NCI-H146 treated with DMSO at 0.1 percent for 48 hours (cell line): Measurements from ENCODE around the gene DIAPH3.

Experiments used
- DNase-seq: peaks from one replicate; lab custom pipeline; 2025; ENCODE audit not compliant: unreplicated experiment; lab: John Stamatoyannopoulos, UW

The DIAPH3 gene

DNA sequence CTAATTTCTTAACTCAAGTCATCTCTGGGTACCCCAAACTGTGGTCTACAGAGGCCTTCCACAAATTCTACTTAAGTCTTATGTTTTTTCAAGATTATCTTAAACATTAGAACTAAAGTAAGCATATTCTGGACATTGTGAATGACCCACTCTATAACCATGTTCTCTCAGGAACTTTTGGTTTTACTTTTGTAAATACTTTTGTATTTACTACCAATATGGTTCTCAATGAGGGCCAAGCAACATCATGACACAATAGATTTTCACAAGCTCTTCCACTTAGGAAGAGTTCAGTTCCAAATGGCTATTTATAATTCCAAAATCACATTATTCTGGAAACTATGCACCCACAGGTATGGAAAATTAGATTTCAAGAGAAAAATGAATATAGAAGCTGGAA is 10.8 kb downstream of the DIAPH3 start:
- no peak for DNase-seq

DNA sequence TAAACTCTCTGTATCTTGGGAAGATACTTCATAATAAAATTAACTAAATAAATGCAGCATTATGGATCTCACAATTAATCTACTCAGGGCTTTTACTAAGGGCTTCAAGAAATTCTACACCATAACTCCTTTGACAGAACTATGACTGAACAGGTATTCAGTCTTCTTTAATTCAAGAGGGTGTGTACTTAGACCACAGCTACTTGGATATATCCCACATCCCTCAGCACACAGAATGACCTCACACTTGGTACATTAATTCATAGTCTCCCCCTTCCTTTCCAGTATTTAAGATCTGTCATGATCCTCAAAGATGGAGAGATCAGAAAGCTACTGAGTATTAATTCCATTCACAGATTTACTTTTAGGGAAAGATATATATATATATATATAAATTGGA is 11.6 kb downstream of the DIAPH3 start:
- no peak for DNase-seq

DNA sequence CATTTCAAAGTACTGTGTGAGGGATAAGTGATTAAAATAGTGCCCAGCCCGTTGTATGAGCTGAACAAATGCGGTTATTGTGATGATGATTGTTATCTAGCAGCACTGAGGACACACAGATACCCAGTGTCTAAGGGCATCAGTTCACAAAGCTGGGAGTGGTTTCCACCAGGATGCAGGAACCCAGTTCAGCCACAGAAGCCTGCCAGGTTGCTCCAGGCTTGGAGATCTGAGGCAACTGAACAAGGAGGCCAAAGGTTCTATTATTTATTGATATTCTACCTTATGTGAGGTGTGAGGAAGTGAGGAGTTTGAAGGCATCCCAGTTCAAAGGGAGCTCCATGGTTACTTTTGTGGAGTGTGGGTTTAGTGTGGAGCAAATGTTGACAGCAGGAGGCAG is 13.2 kb downstream of the DIAPH3 start:
- DNase-seq, result no peak

DNA sequence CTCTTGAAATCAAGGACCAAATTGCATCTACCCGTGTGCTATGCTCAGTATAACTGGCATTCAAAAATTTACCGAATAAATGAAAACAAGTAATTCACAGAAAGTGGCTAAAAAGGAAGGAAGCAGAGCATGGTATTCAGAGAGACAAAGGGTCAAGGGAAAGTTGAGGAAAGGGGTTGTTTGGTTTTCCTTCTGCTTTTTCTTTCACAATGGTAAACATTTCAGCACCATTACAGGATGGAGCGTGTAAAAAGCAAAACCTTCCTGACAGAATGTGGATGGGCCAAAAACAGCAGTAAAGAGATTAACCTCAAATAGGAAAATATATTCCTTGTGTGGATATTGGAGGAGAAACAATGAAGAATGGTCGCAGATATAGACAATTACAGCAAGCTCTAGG is 14.8 kb downstream of the DIAPH3 start:
- DNase-seq, result no peak

DNA sequence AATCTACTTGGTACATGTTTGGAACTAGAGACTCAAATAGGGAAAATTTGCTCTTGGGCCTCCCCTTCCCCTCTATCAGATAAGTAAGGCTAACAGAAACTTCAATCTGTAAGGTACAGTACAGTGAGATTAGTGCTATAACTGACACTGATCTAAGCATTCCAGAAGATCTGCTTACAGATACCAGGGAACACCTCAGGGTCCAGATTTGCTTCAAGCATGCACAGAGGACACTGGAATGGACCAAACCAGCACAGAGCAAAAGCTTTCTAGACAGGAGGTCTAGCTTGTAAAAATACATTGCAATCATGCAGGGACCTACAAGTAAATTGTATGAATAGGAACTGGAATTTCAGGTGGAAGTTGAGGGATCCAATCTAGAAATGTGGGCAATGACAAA is 16.4 kb downstream of the DIAPH3 start:
- no peak for DNase-seq

DNA sequence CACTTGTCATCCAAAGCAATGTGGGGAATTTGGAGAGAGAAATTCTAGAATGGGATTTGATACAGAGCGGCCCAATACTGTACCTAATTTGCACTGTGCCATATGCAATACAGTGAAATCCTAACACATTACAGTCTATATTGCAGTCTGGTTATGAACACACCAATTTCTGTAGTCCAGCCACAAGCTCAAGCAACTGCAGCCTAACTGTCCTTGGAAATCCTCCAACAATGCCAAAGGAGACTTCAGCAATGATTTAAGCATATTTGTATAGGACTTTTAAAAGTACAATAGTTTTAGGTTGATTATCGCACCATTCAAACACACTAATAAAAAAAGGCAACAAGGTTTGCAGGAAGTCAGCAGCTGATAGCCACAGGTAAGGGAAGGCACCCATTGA is 17.3 kb downstream of the DIAPH3 start:
- no peak for DNase-seq

DNA sequence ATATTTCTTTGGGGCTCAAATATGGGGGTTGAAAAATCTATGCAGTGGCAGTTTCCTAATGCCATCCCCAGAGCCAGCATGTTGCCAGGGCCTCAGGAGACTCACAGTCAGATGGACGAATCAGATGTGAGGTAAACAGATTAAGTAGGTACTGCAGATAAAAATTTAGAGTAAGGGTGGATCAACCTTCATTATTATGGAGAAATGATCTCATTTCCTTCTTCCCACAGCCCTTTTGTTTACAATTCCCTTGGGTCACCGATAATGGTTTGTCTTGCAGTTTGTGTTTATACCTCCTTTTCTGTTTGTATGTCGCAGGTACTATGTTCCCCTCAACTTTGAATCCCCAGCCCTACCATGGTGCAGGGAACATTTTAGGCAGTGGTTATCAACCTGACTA is 20.0 kb downstream of the DIAPH3 start:
- DNase-seq, result peak; percentile 29

DNA sequence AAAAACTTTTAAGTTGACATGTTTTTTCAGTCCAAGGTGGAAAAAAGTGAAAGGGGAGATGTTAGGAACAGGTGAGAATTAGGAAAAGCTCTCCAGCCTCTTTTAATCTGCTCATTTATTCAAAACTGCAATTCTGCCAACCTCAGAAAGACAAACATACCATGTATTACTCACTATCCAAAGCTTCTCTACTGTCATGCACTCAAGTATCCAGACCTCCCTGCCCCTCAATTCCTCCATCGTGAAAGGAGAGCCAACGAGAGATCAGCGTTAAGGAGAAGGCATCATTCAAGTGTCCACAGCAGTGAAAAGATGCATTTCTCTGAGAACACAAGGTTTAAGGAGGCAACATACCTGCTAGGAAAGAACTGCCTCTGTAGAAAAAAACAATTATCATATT is 24.5 kb downstream of the DIAPH3 start:
- DNase-seq, result no peak

DNA sequence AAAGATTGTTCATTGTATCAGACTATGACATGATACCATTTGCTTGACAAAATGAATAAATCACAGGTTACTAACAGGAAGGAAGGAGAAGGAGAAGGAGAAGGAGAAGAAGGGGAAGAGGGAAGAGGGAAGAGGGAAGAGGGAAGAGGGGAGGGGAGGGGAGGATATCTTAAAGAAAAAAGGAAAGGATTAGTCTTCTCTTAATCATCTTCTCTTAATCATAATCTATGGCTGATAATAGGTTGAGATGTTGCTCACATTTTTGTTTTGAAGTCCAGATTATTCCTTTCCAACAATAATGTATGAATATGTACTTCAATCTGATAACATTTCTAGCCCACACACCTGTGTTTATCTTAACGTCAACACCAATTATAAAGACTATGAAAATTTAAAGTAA is 25.1 kb downstream of the DIAPH3 start:
- no peak for DNase-seq

DNA sequence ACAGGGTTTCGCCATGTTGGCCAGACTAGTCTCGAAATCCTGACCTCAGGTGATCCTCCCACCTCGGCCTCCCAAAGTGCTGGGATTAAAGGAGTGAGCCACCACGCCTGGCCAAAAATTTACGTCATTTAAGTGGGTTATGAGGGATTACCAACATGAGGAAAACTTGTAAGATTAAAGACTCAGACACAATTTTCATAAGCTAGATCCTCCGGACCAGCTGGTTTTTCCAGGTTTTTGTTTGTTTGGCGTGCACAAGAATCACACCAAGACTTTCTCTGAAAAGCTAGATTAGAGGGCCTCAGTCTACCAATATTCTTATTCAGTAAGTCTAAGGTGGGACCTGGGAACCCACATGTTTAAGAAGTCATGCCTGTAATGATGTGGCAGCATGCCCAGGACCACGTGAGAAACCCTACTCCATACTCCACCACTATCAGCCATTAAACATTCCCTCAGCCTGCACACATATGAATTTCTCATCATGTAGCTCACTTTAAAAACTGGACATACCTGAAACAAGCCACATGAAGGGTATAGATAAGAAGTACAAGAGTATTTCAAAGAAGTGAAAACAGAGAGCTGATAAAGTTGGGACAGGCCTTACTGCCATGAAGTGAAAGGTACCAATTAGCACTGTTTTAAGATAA is 25.7 kb downstream of the DIAPH3 start:
- no peak for DNase-seq

DNA sequence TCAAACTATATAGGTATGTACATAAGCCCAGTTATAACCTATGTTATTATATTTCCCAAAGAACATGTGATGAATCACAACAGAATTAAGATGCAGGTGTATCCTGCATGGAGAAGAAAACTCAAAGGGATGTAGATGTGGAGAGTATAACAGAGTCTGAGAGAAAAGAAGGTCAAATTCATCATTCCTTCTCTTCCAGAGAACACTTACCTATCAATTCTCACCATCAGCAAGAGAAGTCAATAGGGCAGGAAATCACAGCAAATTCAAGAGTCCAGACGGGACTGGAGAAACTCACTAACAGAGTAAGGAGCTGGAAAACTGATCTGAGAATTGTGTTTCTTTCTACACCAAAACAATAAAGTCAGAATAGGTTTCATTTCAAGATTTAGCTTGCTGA is 28.4 kb downstream of the DIAPH3 start:
- no peak for DNase-seq

DNA sequence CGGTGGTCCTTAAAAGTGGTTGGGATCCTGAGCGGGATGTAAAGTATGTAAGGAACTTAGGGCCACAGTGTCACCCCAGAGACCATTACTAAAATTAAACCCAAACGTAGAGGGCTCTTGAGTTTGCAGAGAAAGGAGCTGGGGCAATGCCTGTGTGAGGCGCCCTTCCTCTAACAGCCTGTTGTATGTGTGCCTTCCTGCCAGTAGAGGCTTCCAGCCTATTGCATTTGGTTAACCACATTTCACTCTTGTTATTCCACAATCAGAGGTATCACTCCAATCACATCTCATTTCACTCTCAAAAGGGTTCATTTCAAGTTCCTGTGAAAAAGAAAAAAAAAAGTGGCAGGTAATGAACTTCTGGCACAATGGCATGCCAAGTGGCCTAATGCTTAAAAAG is 29.4 kb downstream of the DIAPH3 start:
- no peak for DNase-seq

DNA sequence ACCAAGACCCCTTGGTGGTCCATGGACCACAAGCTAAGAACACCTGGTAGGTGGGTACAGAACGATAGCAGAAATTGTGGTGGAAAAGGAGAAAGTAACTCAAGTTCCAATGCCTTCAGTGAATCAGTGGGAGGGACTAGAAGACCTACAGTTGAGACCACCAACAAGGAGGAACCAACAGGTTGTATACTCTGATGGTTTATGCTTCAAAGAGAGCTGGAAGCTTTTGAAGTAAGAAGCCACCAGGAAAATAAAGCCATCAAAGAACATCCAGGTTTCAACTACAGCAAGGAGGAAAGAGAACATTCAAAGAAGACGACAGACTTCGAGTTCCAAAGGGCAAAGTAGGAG is 42.4 kb downstream of the DIAPH3 start:
- no peak for DNase-seq

DNA sequence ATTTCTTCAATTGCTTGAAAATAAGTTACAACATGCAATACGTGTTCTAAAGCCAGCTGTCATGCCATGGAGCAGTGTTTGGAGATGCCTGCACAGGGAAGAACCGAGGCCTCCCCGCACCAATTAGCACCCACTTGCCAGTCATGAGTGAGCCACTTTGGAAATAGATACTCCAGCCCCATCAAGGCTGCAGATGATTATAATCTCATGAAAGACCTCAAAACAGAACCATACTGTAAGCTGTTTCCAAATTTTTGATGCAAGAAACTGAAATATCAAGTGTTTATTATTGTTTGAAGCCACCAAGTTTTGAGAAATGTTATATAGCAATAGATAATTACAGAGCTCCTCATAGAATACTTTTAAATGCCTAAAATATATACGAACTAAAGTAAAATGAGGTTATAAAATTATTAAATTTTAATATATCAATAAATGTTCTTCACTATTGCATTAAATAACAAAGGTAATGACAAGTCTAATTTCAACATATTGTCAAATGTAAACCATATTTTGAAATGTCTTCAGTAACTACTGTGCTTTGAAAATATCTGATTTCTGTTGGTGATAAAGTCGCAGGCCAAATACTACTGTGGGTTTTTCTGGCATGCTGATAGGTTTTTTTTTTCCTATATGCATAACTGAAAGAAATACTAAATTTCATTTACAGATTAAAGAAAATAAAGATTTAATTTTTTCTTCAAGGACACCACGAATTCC is 43.0 kb downstream of the DIAPH3 start:
- DNase-seq, result no peak

DNA sequence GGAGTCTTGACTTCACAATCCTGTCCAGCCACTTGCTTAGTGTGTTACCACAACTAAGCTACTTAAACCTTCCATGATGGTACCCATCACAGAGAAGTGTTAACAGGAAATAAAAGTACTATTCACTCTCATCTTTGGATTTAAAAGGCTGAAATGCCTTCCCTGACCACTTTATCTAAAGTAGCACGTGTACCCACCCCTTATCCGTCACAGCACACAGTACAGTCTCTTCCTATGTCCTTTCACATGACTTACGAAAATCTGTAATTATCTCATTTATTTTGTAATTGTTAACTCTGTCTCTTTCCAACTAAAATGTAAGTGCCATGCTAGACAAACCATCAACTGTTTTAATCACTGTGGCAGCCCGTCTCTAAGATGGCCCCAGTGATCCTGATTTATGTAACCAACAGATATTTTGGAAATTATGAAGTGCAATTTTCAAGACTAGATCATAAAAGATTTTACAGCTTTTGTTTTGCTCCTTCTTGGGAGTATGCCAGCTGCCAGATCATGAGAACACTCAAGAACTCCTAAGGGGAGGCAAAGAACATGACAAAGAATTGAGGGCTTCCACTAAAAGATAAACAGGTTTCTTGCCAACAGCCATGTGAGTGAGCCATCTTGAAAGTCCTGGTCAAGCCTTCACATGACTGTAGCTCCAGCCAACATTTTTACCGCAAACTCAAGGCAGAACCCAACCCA is 44.9 kb downstream of the DIAPH3 start:
- no peak for DNase-seq

DNA sequence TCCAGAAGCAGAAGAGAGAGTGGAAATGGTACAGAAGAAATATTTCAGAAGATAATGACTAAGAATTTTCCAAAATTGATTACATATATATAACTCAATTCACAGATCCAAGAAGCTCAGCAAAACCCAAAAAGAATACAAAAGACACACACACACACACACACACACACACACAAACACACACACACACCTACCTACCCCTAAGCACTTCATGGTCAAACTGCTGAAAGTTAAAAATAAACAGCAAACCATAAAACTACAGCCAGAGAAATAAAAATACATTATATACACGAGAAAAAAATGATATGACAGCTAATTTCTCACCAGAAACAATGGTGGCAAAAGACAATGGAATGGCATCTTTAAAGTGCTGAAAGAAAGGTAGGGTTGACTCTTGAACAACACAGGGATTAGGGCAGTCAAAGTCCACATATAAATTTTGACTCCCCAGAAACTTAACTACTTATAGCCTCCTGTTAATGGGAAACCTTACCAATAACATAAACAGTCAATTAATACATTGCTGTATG is 49.2 kb downstream of the DIAPH3 start:
- DNase-seq, result no peak

DNA sequence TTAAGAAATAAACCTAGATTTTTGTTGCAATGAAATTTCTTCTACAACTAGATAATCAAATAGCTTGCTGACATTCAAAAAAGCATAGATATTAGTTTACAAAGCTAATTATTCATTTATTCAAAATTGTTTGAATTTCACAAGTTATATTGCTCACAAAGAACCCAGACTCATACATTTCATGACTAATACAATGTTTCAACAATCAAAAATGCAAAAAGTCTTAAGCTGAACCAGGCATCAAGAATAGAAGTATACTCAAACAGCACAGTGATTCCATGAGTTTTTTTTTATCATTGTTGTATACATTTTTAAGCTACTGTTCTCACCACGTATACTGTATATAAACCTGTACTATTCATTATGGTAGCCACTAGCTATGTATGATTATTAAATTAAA is 51.0 kb downstream of the DIAPH3 start:
- no peak for DNase-seq

DNA sequence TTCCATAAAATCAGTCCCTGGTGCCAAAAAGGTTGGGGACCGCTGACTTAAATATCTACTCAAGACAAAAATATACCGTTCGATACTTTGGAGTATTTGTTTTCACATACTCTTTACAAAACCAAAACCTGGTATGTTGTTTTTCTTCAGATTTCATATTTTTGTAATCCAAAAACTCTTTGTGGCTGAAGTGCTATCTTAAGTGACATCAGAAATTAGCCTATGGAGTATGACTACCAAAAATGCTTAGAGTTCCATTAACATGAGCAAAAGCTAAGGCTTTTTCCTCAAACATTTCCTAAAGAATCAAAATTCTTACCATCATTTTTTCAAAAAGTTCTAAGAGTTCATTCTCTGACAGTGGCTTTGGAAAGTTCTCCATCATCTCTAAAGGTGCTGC is 52.0 kb downstream of the DIAPH3 start:
- no peak for DNase-seq

DNA sequence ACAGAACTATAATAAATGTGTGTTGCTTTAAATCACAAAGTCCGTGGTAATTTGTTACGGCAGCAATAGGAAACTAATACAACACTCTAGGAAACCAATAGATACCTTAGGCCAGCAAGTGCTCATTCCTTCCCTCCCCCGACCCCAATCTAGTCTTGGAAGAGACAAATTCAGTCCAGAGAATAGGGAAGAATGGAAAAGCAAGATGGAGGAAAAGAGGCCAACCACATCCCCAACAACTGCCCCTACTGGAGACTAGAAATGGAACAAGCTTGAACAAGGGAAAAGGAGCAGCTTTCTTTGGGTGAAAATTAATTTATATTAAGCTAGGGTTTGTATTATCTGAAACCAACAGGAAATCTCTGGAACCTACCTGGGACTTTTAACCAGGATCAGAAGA is 54.4 kb downstream of the DIAPH3 start:
- no peak for DNase-seq

DNA sequence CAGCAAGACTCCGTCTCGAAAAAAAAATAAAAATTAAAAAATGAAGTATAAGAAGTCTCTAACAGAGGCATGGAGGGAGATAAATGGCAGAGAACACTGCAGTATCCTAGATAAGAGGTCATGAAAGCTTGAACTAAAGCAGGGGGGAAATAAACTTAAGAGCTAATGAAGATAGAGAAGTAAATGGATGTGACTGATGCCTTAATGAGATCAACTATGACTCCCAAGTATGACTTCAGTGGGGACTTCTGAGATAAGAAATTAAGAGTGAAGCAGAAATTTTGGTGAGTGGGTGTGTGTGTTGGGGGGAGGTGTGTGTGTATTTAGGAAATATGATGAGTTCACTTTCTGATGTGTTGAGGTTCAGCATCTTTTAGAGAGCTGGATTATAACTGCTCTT is 55.1 kb downstream of the DIAPH3 start:
- DNase-seq, result no peak

DNA sequence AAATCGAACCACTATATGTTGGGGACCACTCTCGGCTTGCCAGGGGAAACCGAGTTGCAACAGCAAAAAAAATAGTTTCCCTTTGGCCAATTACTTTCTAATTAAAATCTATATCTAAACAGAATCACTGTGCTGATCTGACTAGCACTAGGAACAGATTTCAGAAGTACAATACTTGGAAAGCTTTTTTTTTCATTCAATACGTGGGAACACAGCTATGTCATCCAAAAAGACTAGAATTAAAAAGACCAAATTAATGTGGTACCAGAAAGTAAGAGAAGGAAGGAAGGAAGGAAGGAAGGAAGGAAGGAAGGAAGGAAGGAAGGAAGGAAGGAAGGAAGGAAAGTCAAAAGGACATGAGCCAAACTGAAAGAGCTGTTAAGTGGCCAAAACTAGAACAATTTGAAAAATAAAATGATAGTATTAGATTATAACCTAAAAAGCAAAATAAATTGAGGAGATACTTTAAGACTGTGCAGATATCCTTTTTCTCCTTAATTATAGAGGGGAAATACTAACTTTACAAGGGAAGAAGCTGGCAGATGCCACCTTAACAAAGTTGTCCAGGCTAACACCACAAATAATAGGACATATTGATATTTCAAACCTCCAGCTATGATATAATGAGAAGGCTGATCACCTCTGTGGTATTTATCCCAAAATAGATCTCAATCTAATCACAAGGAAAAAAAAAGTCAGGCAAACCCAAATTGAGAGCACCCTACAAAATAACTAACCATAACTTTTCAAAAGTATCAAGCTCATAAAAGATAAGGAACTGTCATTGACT is 63.9 kb downstream of the DIAPH3 start:
- no peak for DNase-seq

DNA sequence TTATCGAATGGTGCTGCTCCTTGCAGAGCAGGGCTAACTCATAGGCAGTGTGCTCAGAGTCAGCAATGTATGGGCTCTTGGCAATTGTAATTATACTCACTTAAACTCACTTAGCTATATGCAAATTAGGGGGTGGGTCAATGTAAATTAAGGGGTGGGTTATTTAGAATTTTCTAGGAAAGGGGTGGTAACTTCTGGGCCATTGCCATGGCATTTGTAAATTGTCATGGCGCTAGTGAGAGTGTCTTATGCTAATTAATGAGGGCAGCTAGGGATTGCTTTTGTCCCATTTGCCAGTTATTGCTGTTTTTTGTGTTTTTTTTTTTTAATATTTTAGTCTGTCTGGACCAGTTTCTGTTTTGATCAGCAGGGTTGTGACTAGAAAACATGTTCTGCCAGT is 68.4 kb downstream of the DIAPH3 start:
- no peak for DNase-seq
